H1 (cell line): ENCODE results near the gene TMA7B. TPM values are rescaled to one million over a fixed set of nuclear protein-coding genes. Genes with fewer than 3 reads are reported as not detected.

Source experiments
- ASH2L ChIP-seq: fragments of 200-600, 300-600 bp; sonication (generic); IDR thresholded peaks from one replicate; pipeline ENCODE4 v1.7.1; 2017; ENCODE audit warnings: low read length
- CBX8 ChIP-seq: fragments of 300-800, 300-1000 bp; sonication (generic); IDR thresholded peaks from 2 replicates; pipeline ENCODE4 v1.7.1; 2016; ENCODE audit warnings: low read depth, low read length, borderline replicate concordance
- HDAC2 ChIP-seq, 2 experiments: fragments of 300-600 bp in 1 of 2; sonication (generic) in 1 of 2; IDR thresholded peaks; 2 replicates each; pipeline ENCODE4 v1.6.1; 2011 to 2012; ENCODE audit warnings: low read depth in 2 of 2, low read length in 2 of 2, mild to moderate bottlenecking in 2 of 2, moderate library complexity in 2 of 2, borderline replicate concordance in 1 of 2, inconsistent platforms in 1 of 2
- JUN ChIP-seq: IDR thresholded peaks from 2 replicates; pipeline ENCODE4 v1.6.1; 2011; ENCODE audit warnings: low read depth, mild to moderate bottlenecking, improper control_type of control experiment, low read length
- POU5F1 ChIP-seq: IDR thresholded peaks from 2 replicates; pipeline ENCODE4 v1.6.1; 2011; ENCODE audit warnings: low read depth, mild to moderate bottlenecking, low read length, moderate library complexity
- RXRA ChIP-seq: IDR thresholded peaks from 2 replicates; pipeline ENCODE4 v1.6.1; 2011; ENCODE audit warnings: low read depth, mild to moderate bottlenecking, low read length, moderate library complexity; ENCODE audit not compliant: insufficient read depth
- SIN3A ChIP-seq, 2 experiments: IDR thresholded peaks in 1 of 2; conservative IDR thresholded peaks in 1 of 2; 2 replicates each; pipeline ENCODE4 v1.6.1; 2011 to 2012; ENCODE audit warnings: low read length in 2 of 2, improper control_type of control experiment in 1 of 2, low read depth in 1 of 2, mild to moderate bottlenecking in 1 of 2
- USF2 ChIP-seq: IDR thresholded peaks from 2 replicates; pipeline ENCODE4 v1.6.1; 2011; ENCODE audit warnings: low read length, improper control_type of control experiment
- polyA plus RNA-seq, 7 experiments: library from polyadenylated mRNA; depleted of rRNA in 3 of 7; stranded (reverse) in 5 of 7; unstranded in 2 of 7; fragments of >200 nt in 5 of 7; fragments of 200-250 nt in 2 of 7; gene quantifications; 1 replicate in 5 of 7; 2 replicates in 1 of 7; 4 replicates in 1 of 7; pipeline versions ENCODE4 v1.2.1 to v1.2.3, GENCODE V29; 2011 to 2013; ENCODE audit warnings: missing spikeins in 2 of 7, mixed read lengths in 2 of 7
- total RNA-seq: library from RNA; stranded (reverse); fragmentation: NEBNext Ultra II Directional; extraction: Animal tissue kit (Norgen Biotek cat#: 25700); gene quantifications from 2 replicates; pipeline ENCODE4 v1.2.1, GENCODE V29; 2021

TMA7B gene
- total and polyA plus RNA-seq, 2 of the 8 experiments (the other 6 are each of a cell fraction or from before 2014, with no cell fraction given), result not detected

GRCh38 chr22:39920134-39920743, 40.0 kb upstream of the TMA7B start (continued):
- TF ChIP-seq SIN3A (conservative IDR thresholded peaks at IDR 0.05 in 1 of 2, IDR thresholded peaks at IDR 0.05 in 1 of 2; ENCODE audit: low read depth in 1 of 2, low read length in 2 of 2) (no peak), POU5F1 (no peak), RXRA (no peak), JUN (no peak), CBX8 (no peak), ASH2L (no peak), USF2 (no peak), HDAC2 (IDR thresholded peaks at IDR 0.05; ENCODE audit: borderline replicate concordance in 1 of 2, low read depth in 2 of 2, low read length in 2 of 2) (no peak)
